HG02870 (cell line): ENCODE results near the gene SPINK2.
A peak's percentile ranks its signal among the peaks of the same experiment; 100 is the strongest.

ENCODE experiments used
- ATAC-seq: cut with Tn5 transposase; IDR thresholded peaks from one replicate; pipeline ENCODE4 v1.9.1; 2021; ENCODE audit warnings: mild to moderate bottlenecking, moderate library complexity; ENCODE audit not compliant: unreplicated experiment

Gene SPINK2

GRCh38 chr4:56799824-56800756, 21.4 kb downstream of the SPINK2 start:
- ATAC-seq: peak; percentile 85

DNA sequence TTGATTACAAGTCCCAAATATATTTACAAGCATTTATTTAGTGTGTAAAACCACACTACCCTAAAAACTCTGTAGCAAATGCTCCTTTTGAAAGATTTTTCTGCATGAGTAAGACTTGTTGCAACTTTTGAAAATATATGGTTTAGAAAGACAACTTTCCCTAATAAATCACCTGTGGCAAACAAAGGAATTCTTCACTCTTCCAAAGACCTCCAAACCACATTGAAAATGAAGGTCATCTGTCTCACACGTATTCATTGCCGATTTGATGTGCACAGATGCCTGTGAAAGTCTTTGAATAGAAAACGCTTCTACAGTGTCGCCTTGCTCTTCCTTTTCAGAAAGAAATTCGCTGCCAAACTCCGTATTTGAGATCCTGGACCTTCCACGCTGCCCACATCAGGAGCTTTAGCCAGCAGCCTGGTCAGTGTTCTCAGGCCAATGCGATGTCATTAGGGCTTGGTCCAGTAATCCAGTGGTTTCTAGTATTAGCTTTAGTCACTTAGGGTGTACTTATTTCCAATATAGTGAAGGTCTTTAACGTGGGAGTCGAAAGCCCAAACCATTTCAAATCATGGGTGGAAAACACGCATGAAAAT, 22.2 kb downstream of the SPINK2 start:
- ATAC-seq: no peak

GRCh38 chr4:56796211-56796610, 25.3 kb downstream of the SPINK2 start:
- no peak for ATAC-seq

DNA sequence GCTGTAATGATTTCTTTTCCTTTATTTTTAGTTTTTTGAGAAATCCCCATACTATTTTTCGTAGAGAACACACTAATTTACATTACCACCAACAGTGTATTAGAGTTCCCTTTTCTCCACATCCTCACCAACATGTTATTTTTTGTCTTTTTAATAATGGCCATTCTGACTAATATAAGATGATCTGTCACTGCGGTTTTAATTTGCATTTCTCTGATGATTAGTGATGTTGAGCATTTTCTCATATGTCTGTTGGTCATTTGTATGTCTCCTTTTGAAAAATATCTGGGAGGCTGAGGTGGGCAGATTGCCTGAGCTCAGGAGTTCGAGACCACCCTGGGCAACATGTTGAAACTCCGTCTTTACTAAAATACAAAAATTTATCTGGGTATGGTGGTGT, 30.2 kb downstream of the SPINK2 start:
- ATAC-seq: peak; percentile 75

DNA sequence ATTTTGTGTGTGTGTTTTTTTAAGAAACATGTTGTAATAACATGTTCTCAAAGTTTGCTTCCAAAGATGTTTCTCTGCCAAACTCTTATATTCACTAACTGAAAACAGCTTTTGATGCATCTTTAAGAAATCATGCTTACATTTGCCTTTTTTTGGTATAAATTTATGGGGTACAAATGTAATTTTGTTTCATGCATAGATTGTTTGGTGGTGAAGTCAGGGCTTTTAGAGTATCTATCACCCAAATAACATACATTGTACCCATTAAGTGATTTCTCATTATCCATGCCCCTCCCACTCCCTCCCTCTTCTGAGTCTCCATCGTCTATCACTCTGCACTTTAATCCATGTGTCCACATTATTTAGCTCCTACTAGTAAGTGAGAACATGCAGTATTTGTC, 30.8 kb downstream of the SPINK2 start:
- no peak for ATAC-seq

GRCh38 chr4:56788081-56788480, 33.4 kb downstream of the SPINK2 start:
- ATAC-seq: no peak

DNA sequence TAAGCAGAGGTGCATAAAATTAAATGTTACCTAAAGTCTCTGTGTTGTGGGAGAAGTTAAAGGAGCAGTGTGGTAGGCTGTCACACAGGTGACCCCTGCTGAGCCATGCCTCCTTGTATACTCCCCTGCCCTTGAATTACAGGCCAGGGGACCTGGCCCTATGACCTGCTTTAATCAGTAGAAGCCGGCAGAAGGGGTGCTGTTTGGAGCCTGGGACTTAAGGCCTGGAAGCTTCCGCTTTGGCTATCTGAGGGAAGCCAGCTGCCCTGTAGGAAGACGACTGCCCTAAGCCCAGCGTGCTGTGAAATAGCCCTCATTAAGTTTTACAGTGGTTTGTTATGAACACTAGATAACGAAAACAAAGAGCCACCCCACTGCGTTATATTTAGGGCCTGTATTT, 34.1 kb downstream of the SPINK2 start:
- ATAC-seq: no peak

- ATAC-seq: no peak
These were observed 34.5 kb downstream of the SPINK2 start for GRCh38 chr4:56786955-56787354.

- ATAC-seq: no peak
These were observed 37.5 kb downstream of the SPINK2 start for GRCh38 chr4:56783986-56784385.

DNA sequence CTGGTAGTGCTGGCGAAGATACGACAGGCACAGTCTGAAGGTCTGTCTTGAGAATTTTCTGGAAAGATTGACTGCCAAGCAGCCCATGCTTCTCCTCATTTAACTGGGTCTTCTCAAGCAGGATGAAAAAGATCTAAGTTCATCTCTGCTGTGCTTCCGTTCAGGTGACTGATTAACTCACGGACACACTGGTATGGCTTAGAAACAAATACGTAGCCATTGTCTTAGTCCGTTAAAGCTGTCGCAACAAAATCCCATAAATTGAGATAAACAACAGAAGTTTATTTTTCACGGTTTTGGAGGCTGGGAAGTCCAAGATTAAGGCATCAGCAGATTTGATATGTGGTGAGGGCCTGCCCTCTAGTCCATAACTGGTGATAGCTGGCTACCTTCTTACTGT, 39.5 kb downstream of the SPINK2 start:
- no peak for ATAC-seq

- ATAC-seq: no peak
These were observed 48.2 kb downstream of the SPINK2 start for GRCh38 chr4:56773346-56773745.

DNA sequence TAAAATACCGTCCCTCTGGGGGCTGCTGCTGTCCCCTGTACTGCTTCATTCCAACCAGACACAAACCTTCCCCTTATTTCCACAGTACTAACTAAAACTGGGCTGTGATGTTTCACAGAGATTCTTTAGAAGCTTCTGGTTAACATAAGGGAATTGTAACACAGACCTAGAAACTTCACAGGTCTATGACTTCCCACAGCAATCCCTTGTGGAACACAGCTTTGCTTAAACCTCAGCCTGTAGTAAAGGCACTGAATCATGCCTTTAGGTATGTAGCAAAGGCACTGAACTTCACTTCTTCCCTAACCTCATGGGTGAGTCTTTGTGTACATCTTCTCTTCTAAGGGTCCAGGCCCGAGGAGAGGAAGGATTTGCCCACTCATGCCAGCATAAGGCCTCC, 49.4 kb downstream of the SPINK2 start:
- no peak for ATAC-seq

GRCh38 chr4:56768763-56769162, 52.7 kb downstream of the SPINK2 start:
- no peak for ATAC-seq

DNA sequence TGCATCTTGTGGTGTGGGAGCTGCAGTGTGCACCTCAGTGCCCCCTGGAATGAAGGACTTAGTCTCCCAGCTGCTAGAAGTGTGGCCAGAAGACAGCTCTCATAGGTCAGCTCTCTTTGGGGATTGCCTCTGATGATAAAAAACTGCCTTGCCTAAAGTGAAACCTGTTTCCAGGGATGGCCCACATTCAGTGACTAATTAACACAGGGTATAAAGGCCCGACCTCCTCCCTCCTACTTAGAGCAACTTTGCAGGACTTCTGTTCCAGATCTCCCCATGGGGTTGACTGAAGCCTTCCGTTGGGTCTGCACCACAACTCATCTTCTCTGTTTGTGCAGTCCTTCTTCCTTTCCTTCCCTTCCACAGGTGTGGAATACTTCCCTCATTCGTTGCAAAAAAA, 53.2 kb downstream of the SPINK2 start:
- ATAC-seq: no peak

GRCh38 chr4:56767567-56767966, 53.9 kb downstream of the SPINK2 start:
- no peak for ATAC-seq

DNA sequence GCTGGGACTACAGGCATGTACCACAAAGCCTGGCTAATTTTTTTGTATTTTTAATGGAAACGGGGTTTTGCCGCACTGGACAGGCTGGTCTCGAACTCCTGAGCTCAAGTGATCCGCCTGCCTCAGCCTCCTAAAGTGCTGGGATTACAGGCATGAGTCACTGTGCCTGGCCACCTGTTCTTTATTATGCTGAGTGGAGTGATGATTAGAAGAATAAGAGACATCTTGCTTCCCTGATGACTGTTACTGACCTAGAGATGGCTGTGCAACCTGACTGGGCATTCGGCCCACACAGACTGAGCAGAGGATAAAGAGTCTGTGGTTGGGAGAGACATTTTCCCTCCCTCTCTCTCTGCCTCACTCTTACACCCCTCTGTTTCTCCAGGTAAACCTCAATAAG, 56.7 kb downstream of the SPINK2 start:
- ATAC-seq: no peak

DNA sequence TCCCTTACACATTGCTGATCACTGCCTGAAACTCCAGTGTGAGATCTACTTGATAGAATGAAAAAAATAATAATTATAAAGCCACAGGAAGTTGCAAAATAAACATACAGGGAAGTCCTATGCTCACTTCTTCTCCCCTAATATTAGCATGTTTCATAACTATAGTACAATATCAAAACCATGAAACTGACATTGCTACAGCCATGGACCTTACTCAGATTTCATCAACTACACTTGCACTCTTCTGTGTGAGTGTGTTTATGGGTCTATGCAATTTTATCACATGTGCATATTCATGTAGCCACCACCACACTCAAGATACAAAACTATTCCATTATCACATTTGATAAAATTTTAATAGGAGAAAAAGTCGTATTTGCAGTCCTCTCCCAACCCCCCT, 57.3 kb downstream of the SPINK2 start:
- ATAC-seq: no peak

- ATAC-seq: peak; percentile 47
These were observed 58.8 kb downstream of the SPINK2 start for GRCh38 chr4:56762484-56763250.

DNA sequence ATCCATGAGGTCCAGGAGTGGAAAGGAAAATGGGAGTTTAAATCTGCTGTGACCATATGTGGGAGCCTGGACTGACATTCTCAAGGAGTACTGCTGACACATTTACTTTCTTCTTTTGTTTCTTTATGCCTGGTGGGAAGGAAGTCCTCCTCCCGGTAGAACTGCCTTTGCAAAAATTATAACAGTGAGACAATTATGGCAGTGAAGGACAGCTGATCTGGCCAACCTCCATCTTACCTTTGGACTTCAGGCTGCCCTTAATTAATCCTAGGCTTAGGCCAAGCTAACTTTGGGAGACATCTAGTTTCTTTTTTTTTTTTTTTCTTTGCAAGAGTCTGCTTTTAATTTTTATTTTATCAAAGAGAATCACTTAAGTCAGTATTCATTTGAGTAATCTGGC, 61.3 kb downstream of the SPINK2 start:
- ATAC-seq: no peak
